GM12892 (cell line): Measurements from ENCODE around the gene RBM20. TPM values are rescaled to one million over a fixed set of nuclear protein-coding genes. Genes with fewer than 3 reads are reported as not detected.
A peak's percentile ranks its signal among the peaks of the same experiment; 100 is the strongest.
"Not testable (repeated sequence)": the region's sequence is repeated elsewhere in the genome, so short reads cannot be mapped to it uniquely, and the experiment has no call there.

Source experiments
- DNase-seq: peaks from one replicate; pipeline ENCODE4 v3.0.0; 2011; ENCODE audit not compliant: insufficient read length
- FAIRE-seq: peaks from 2 replicates; lab custom pipeline; 2011; peaks lifted over from hg19 to GRCh38; lab: Jason Lieb, UNC
- POLR2A ChIP-seq: IDR thresholded peaks from 2 replicates; pipeline ENCODE4 v1.6.1; 2011; ENCODE audit warnings: low read depth, low read length, control low read depth
- POLR2AphosphoS5 ChIP-seq: IDR thresholded peaks from 2 replicates; pipeline ENCODE4 v1.6.1; 2011; ENCODE audit warnings: low read depth, low read length, control low read depth
- TAF1 ChIP-seq: IDR thresholded peaks from 2 replicates; pipeline ENCODE4 v1.6.1; 2011; ENCODE audit warnings: low read depth, mild to moderate bottlenecking, control low read depth, low read length, borderline replicate concordance
- polyA plus RNA-seq: library from polyadenylated mRNA; unstranded; fragments of >200 nt; gene quantifications from one replicate; pipeline ENCODE4 v1.2.1, GENCODE V29; 2012; ENCODE audit warnings: missing spikeins, inconsistent platforms; ENCODE audit not compliant: missing spikeins

The RBM20 gene
- 1.0 TPM for polyA plus RNA-seq

DNA sequence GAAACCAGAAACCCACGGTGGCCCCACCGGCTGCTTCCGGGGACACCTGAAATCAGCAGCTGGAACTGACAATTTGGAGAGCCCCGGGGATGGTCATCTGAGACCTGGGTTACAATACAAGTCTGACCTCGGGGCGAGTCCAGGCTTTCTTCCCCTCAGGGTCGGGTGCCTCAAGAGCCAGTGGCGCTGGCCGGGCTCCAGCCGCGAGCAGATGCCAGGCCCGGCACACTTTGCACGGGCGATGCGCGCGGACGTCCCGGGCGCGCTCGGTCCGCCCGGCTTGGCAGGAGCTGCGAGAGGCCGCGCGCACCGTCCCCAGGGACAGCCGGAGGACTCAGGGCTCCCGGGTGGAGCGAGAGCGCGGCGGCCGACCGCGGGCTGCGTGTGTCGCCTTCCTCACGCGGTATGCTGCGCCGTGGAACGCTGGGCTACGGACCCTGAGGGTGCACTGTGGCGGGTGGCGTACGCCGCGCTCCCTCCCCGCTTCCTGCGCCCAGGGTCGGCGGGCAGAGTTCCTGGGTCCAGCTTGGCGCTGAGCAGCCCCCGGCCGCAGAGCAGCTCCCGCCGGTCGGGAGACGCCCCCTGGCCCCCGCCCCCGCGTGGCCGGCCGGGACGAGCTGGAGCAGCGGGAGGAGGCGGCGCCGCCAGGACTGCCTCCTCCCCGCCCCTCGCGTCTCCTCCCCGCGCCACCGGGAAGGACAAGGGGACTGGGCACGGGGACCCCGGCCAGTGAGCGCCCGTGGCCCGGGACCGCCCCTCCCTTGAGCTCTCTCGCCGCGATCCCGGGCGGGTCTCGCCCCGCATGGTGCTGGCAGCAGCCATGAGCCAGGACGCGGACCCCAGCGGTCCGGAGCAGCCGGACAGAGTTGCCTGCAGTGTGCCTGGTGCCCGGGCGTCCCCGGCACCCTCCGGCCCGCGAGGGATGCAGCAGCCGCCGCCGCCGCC is at the start of gene RBM20:
RBM20 (plus strand) TSS at position 684 of the 945 bp plus-strand sequence; CDS start at position 803, 119 bp downstream.
- FAIRE-seq (no peak), DNase-seq (peak; percentile 20)
- no peak for TF ChIP-seq POLR2AphosphoS5
- TF ChIP-seq POLR2A: no peak
- TF ChIP-seq TAF1: no peak

- no peak for FAIRE-seq
- DNase-seq: no peak
- TF ChIP-seq POLR2AphosphoS5 (no peak; the same call in 1 of the 2 replicates), POLR2A (no peak), TAF1 (no peak)
These were observed 46.7 kb upstream of the RBM20 start for GRCh38 chr10:110597476-110597875.

GRCh38 chr10:110600487-110601101 is 43.5 kb upstream of the RBM20 start:
- TF ChIP-seq POLR2AphosphoS5: no peak
- no peak for TF ChIP-seq POLR2A
- TF ChIP-seq TAF1: no peak
- DNase-seq (no peak), FAIRE-seq (peak; percentile 84)

GRCh38 chr10:110601581-110601980 is 42.6 kb upstream of the RBM20 start:
- FAIRE-seq (no peak), DNase-seq (no peak)
- TF ChIP-seq POLR2A (no peak), TAF1 (no peak), POLR2AphosphoS5 (no peak)

GRCh38 chr10:110608087-110608486 is 36.0 kb upstream of the RBM20 start:
- FAIRE-seq (no peak), DNase-seq (no peak)
- TF ChIP-seq TAF1: no peak
- TF ChIP-seq POLR2A: no peak
- TF ChIP-seq POLR2AphosphoS5: no peak

GRCh38 chr10:110609605-110610004 is 34.5 kb upstream of the RBM20 start:
- no peak for FAIRE-seq
- TF ChIP-seq POLR2A (no peak), TAF1 (no peak), POLR2AphosphoS5 (no peak)
- DNase-seq: no peak

DNA sequence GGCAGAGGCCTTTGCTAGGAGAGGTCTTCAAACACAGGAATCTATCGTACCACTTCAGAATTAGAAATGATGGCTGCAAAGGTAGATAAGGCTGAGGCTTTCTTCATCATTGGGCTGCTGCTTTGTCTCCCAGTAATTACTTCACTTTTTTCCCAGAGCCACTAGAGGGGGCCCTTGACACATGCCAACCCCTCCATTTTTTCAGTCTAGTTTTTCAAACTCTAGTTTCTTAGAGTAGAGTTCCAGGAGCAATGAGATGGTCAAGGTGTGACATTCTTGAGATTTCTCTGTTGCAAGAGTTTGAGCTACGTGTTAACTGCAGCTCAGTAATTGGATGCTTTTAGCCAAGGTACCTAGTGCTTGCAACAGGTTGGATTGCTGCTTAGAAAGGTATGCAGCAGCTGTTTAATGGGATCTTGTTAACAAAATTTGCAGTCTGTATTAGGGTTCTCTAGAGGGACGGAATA is 33.8 kb upstream of the RBM20 start:
- no peak for TF ChIP-seq POLR2AphosphoS5
- TF ChIP-seq POLR2A: no peak
- no peak for TF ChIP-seq TAF1
- FAIRE-seq (peak; percentile 64), DNase-seq (no peak)

- DNase-seq, FAIRE-seq: not testable (repeated sequence)
These were observed 33.4 kb upstream of the RBM20 start for GRCh38 chr10:110610781-110611180.

DNA sequence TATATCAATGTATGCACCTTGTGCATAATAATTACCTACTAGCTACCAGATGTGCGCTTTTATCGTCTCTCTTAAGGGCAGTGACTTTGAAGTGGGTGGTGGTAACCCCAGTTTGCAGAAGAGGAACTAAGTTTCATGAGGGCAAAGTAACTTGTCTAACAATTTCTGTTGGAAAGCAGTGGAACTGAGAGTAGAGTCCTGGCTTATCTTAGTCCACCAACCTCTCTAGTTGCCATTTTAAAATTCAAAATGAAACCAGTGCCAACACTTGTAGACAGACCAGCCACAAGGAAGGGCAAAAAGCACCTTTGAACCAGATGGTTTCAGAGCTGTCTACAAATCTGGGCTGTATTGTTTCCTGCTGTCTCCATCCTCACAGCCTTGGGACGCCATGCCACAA is 32.0 kb upstream of the RBM20 start:
- DNase-seq: no peak
- TF ChIP-seq POLR2AphosphoS5: no peak
- no peak for TF ChIP-seq TAF1
- TF ChIP-seq POLR2A: no peak

GRCh38 chr10:110612629-110613028 is 31.5 kb upstream of the RBM20 start:
- TF ChIP-seq POLR2A (no peak), POLR2AphosphoS5 (no peak), TAF1 (no peak)
- DNase-seq: no peak
- FAIRE-seq: no peak

More for the DNA sequence above, 32.0 kb upstream of the RBM20 start:
- FAIRE-seq: peak; percentile 83

DNA sequence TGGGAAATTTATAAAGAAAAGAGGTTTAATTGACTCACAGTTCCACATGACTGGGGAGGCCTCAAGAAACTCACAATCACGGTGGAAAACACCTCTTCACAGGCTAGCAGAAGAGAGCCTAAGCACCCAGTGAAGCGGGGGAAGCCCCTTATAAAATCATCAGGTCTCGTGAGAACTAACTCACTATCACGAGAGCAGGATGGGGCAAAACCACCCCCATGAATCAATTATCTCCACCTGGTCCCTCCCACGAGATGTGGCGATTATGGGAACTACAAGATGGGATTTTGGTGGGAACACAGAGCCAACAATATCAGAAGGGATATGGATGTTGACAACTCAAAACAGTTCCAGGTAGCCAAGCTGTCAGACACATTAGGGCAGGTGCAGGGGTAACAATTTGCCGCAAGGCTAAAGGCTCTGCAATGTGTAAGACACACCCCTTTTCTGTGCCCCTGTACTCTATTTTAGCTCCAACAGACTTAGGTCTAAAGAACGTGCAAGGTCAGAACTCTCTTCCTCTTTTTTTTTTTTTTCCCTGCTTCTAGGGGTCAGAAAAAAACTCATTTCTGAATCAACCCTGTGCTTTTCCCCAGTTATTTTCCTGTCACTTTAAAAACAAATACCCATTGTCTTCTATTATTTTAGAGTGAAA is 30.7 kb upstream of the RBM20 start:
- no peak for DNase-seq
- FAIRE-seq: peak; percentile 69
- TF ChIP-seq TAF1 (no peak), POLR2A (no peak), POLR2AphosphoS5 (no peak)
